IPS-NIHi7 (cell line): Measurements from ENCODE around the gene IFT22.
"Not testable (repeated sequence)": the region's sequence is repeated elsewhere in the genome, so short reads cannot be mapped to it uniquely, and the experiment has no call there.

Experiments used
- DNase-seq: peaks from one replicate; pipeline ENCODE4 v3.0.0; 2012; ENCODE audit warnings: mixed read lengths; ENCODE audit errors: extremely low spot score

Gene IFT22

GRCh38 chr7:101278461-101279292 is 42.9 kb downstream of the IFT22 start:
- DNase-seq = no peak

GRCh38 chr7:101277155-101277554 is 44.5 kb downstream of the IFT22 start:
- no peak for DNase-seq

- DNase-seq = no peak
Observed at GRCh38 chr7:101273206-101273605, 48.4 kb downstream of the IFT22 start.

- no peak for DNase-seq
Observed at GRCh38 chr7:101271021-101271420, 50.6 kb downstream of the IFT22 start.

- no peak for DNase-seq
Observed at GRCh38 chr7:101269664-101270063, 51.9 kb downstream of the IFT22 start.

- no peak for DNase-seq
Observed at GRCh38 chr7:101265622-101266516, 55.7 kb downstream of the IFT22 start.

GRCh38 chr7:101264102-101264706 is 57.4 kb downstream of the IFT22 start:
- not testable (repeated sequence) for DNase-seq
